HepG2 (cell line): ENCODE data around the gene NMT2. TPM values are rescaled to one million over a fixed set of nuclear protein-coding genes. Genes with fewer than 3 reads are reported as not detected.
A peak's percentile ranks its signal among the peaks of the same experiment; 100 is the strongest.

Experiments used
- ATF5 ChIP-seq: sonication (generic); formaldehyde crosslinking; IDR thresholded peaks from 2 replicates; pipeline ENCODE4 v1.4.0; 2020; ENCODE audit warnings: mild to moderate bottlenecking, low read depth, missing genetic modification reagents
- BATF2 ChIP-seq: sonication (generic); formaldehyde crosslinking; IDR thresholded peaks from 2 replicates; pipeline ENCODE4 v1.8.0; 2022; ENCODE audit warnings: mild to moderate bottlenecking, missing genetic modification reagents, moderate library complexity
- CCDC6 ChIP-seq: sonication (generic); formaldehyde crosslinking; IDR thresholded peaks from 2 replicates; pipeline ENCODE4 v1.8.1; 2022; ENCODE audit warnings: mild to moderate bottlenecking, missing genetic modification reagents, moderate library complexity
- EHMT2 ChIP-seq: fragments of 200-600 bp; sonication (generic); IDR thresholded peaks from 2 replicates; pipeline ENCODE4 v1.7.0; 2017; ENCODE audit warnings: antibody characterized with exemption, low read depth, low read length, borderline replicate concordance
- FOXA3 ChIP-seq: IDR thresholded peaks from 2 replicates; pipeline ENCODE4 v1.6.1; 2016; ENCODE audit warnings: missing genetic modification reagents, missing compliant biosample characterization
- HNRNPK ChIP-seq: fragments of 200-400 bp; formaldehyde crosslinking; IDR thresholded peaks from 2 replicates; pipeline ENCODE4 v1.6.1; 2018; ENCODE audit warnings: low read length, low read depth, moderate library complexity, mild to moderate bottlenecking; ENCODE audit not compliant: poor library complexity, severe bottlenecking
- NFKB2 ChIP-seq: sonication (generic); formaldehyde crosslinking; IDR thresholded peaks from 2 replicates; pipeline ENCODE4 v1.4.0; 2020; ENCODE audit warnings: missing genetic modification reagents, borderline replicate concordance
- PATZ1 ChIP-seq: sonication (generic); formaldehyde crosslinking; IDR thresholded peaks from 2 replicates; pipeline ENCODE4 v1.4.0; 2020; ENCODE audit warnings: missing genetic modification reagents
- PITX1 ChIP-seq: sonication (generic); formaldehyde crosslinking; IDR thresholded peaks from 2 replicates; pipeline ENCODE4 v1.5.1; 2020; ENCODE audit warnings: mild to moderate bottlenecking, missing genetic modification reagents
- RARG ChIP-seq: sonication (generic); formaldehyde crosslinking; IDR thresholded peaks from 2 replicates; pipeline ENCODE4 v1.4.0; 2020; ENCODE audit warnings: low read depth, mild to moderate bottlenecking, missing genetic modification reagents
- RFX3 ChIP-seq: IDR thresholded peaks from 2 replicates; pipeline ENCODE4 v1.6.1; 2016; ENCODE audit warnings: missing biosample characterization, missing genetic modification reagents
- ZHX2 ChIP-seq, 2 experiments: sonication (generic) in 1 of 2; formaldehyde crosslinking in 1 of 2; IDR thresholded peaks; 2 replicates each; pipeline versions ENCODE4 v1.6.1 to v1.9.0; 2014 to 2022; ENCODE audit warnings: antibody characterized with exemption in 1 of 2, borderline replicate concordance in 1 of 2, inconsistent platforms in 1 of 2, low read depth in 1 of 2, missing genetic modification reagents in 1 of 2
- ZKSCAN8 ChIP-seq: IDR thresholded peaks from 2 replicates; pipeline ENCODE4 v1.6.1; 2016; ENCODE audit warnings: borderline replicate concordance, missing genetic modification reagents, missing compliant biosample characterization
- ZNF235 ChIP-seq: sonication (generic); formaldehyde crosslinking; IDR thresholded peaks from 2 replicates; pipeline ENCODE4 v1.8.1; 2023; ENCODE audit warnings: mild to moderate bottlenecking, missing genetic modification reagents, borderline replicate concordance
- ZNF441 ChIP-seq: sonication (generic); formaldehyde crosslinking; IDR thresholded peaks from 2 replicates; pipeline ENCODE4 v1.7.0; 2021; ENCODE audit warnings: missing genetic modification reagents, borderline replicate concordance
- ZNF468 ChIP-seq: sonication (generic); formaldehyde crosslinking; IDR thresholded peaks from 2 replicates; pipeline ENCODE4 v1.8.0; 2022; ENCODE audit warnings: mild to moderate bottlenecking, moderate library complexity, missing genetic modification reagents
- ZNF503 ChIP-seq: sonication (generic); formaldehyde crosslinking; IDR thresholded peaks from 2 replicates; pipeline ENCODE4 v1.4.0; 2020; ENCODE audit warnings: missing genetic modification reagents
- ZNF558 ChIP-seq: sonication (generic); formaldehyde crosslinking; IDR thresholded peaks from 2 replicates; pipeline ENCODE4 v1.9.0; 2022; ENCODE audit warnings: mild to moderate bottlenecking, missing genetic modification reagents, borderline replicate concordance
- ZNF615 ChIP-seq: sonication (generic); formaldehyde crosslinking; IDR thresholded peaks from 2 replicates; pipeline ENCODE4 v1.5.0; 2020; ENCODE audit warnings: mild to moderate bottlenecking, missing genetic modification reagents, borderline replicate concordance
- polyA plus RNA-seq, 8 experiments: library from polyadenylated mRNA; depleted of rRNA in 3 of 8; stranded (reverse) in 7 of 8; unstranded in 1 of 8; fragments of >200 nt; fragmentation: Illumina TruSeq in 4 of 8; extraction: Trizol in 4 of 8; gene quantifications; 2 replicates each; pipeline versions ENCODE4 v1.2.1 to v1.2.3, GENCODE V29; 2011 to 2016; ENCODE audit warnings: low read depth in 4 of 8, missing spikeins in 1 of 8, mixed read lengths in 1 of 8; ENCODE audit not compliant: insufficient read depth in 1 of 8
- total RNA-seq, 5 experiments: library from RNA; depleted of rRNA; stranded (reverse); fragments of >200 nt; fragmentation: Illumina TruSeq; extraction: Trizol; gene quantifications; 2 replicates each; pipeline ENCODE4 v1.2.3, GENCODE V29; 2016; ENCODE audit warnings: low read depth in 1 of 5

NMT2 gene
- total and polyA plus RNA-seq, 2 of the 13 experiments (the other 11 are each of a cell fraction or from before 2014, with no cell fraction given): 10.1 to 23.8 TPM

GRCh38 chr10:15084502-15084922 is 84.0 kb downstream of the NMT2 start (continued):
- TF ChIP-seq ZNF235 (CRISPR knock-in tag) (no peak), ZNF558 (no peak), ATF5 (CRISPR knock-in tag) (no peak), ZNF441 (CRISPR knock-in tag) (no peak), FOXA3 (CRISPR knock-in tag) (peak; percentile 73), PITX1 (no peak), RFX3 (no peak), EHMT2 (no peak), ZHX2 (IDR thresholded peaks at IDR 0.05; ENCODE audit: low read depth) (no peak), ZHX2 (CRISPR knock-in tag; IDR thresholded peaks at IDR 0.05; ENCODE audit: borderline replicate concordance) (no peak), ZNF503 (CRISPR knock-in tag) (no peak), PATZ1 (CRISPR knock-in tag) (no peak), CCDC6 (CRISPR knock-in tag) (no peak), BATF2 (CRISPR knock-in tag) (no peak), HNRNPK (no peak), NFKB2 (CRISPR knock-in tag) (no peak), ZNF468 (CRISPR knock-in tag) (no peak), ZKSCAN8 (no peak), RARG (CRISPR knock-in tag) (no peak), ZNF615 (CRISPR knock-in tag) (no peak)
